Measurements from ENCODE around the gene KCNH1. TPM values are rescaled to one million over a fixed set of nuclear protein-coding genes. Genes with fewer than 3 reads are reported as not detected.

The KCNH1 gene
- total and polyA plus RNA-seq, 4 donors = 0.02 to 0.31 TPM; not detected in 2

DNA sequence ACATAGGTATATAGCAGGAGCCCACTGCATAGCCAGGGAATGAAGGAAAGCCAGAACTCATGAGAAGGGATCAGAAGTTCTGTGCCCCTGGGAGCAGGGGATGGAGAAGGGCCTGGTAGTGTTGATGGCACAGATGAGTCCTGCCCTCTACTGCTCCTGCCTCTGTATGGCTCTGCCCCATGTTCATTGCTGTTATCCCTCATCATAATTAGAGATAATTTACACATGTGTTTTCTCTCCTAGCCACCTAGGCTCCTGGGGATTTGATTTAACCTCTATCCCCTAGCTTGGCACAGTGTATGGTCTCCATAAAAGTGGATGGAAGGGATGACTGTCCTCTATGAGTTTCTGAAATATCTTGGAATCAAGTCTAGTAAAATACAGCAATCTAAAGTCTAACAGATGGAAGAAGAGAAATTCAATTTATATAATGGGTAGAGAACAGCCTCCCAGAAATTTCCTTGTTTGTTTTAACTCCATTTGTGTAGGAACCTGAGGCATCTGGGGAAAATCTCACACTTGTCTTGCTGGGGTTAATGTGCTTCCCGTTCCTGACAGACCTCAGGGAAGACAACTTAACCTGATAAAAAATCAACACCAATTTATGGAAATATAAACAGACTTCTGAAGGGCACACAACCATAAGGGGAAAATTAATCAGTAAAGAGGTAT, 411.4 kb downstream of the KCNH1 start:
- 39 to 75% methylated on average over 1 of the region's 1 CpG for WGBS, 2 donors
- no peak for ATAC-seq (ENCODE audit: insufficient read depth, low FRiP score)
- Histone ChIP-seq H3K4me3 (no peak overlapping the region), H3K4me1 (ENCODE audit: control insufficient read depth in 5 of 5, insufficient read depth in 5 of 5, low read length in 5 of 5) (no peaks in the 10 kb centered on the region), H3K9me3 (ENCODE audit: control insufficient read depth in 4 of 4, insufficient read depth in 3 of 4, low read length in 3 of 4) (no peaks in the 10 kb centered on the region), H3K27me3 (ENCODE audit: control insufficient read depth in 3 of 3, insufficient read depth in 3 of 3, low read length in 2 of 3) (no peaks in the 10 kb centered on the region), H3K27ac (ENCODE audit: low read depth in 1 of 2, low read length in 1 of 2) (no peak overlapping the region), H3K36me3 (ENCODE audit: control insufficient read depth in 4 of 4, insufficient read depth in 4 of 4, low read length in 4 of 4) (no peaks in the 10 kb centered on the region), H3K9ac (ENCODE audit: insufficient read depth in 1 of 2, low read length in 2 of 2) (no peak overlapping the region)
- DNase-seq = no peak
- TF ChIP-seq, protein P1, sequence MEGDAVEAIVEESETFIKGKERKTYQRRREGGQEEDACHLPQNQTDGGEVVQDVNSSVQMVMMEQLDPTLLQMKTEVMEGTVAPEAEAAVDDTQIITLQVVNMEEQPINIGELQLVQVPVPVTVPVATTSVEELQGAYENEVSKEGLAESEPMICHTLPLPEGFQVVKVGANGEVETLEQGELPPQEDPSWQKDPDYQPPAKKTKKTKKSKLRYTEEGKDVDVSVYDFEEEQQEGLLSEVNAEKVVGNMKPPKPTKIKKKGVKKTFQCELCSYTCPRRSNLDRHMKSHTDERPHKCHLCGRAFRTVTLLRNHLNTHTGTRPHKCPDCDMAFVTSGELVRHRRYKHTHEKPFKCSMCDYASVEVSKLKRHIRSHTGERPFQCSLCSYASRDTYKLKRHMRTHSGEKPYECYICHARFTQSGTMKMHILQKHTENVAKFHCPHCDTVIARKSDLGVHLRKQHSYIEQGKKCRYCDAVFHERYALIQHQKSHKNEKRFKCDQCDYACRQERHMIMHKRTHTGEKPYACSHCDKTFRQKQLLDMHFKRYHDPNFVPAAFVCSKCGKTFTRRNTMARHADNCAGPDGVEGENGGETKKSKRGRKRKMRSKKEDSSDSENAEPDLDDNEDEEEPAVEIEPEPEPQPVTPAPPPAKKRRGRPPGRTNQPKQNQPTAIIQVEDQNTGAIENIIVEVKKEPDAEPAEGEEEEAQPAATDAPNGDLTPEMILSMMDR (IDR thresholded peaks at IDR 0.05; ENCODE audit: control extremely low read depth, extremely low read depth) = no peak

DNA sequence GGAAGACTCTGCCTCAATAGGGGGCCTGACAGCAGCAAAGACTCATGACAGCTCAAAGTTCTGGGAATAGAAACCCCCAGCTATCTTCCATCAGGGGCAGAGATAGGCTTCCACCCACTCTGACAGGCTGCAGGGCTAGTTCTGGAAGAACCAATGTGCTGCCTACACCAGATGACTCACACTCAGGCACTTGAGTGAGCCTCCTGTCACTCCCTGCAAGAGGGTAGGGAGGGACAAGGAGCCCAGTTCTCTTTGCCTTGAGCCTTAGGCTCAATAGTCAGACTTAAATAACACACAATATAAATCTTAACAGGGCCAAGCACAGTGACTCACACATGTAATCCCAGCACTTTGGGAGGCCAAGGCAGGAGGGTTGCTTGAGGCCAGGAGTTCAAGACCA, 418.9 kb downstream of the KCNH1 start:
- DNase-seq = no peak
- no peak for ATAC-seq (ENCODE audit: insufficient read depth, low FRiP score)
- no peak overlapping the region for H3K27ac ChIP-seq (ENCODE audit: low read depth in 1 of 2, low read length in 1 of 2)
- no peak overlapping the region for H3K4me3 ChIP-seq
- no peaks in the 10 kb centered on the region for H3K4me1 ChIP-seq (ENCODE audit: control insufficient read depth in 5 of 5, insufficient read depth in 5 of 5, low read length in 5 of 5)
- no peaks in the 10 kb centered on the region for H3K27me3 ChIP-seq (ENCODE audit: control insufficient read depth in 3 of 3, insufficient read depth in 3 of 3, low read length in 2 of 3)
- TF ChIP-seq, protein P1 (IDR thresholded peaks at IDR 0.05; ENCODE audit: control extremely low read depth, extremely low read depth) = no peak
- H3K9me3 ChIP-seq (ENCODE audit: control insufficient read depth in 4 of 4, insufficient read depth in 3 of 4, low read length in 3 of 4) = no peaks in the 10 kb centered on the region
- H3K9ac ChIP-seq (ENCODE audit: insufficient read depth in 1 of 2, low read length in 2 of 2) = no peak overlapping the region
- no peaks in the 10 kb centered on the region for H3K36me3 ChIP-seq (ENCODE audit: control insufficient read depth in 4 of 4, insufficient read depth in 4 of 4, low read length in 4 of 4)

DNA sequence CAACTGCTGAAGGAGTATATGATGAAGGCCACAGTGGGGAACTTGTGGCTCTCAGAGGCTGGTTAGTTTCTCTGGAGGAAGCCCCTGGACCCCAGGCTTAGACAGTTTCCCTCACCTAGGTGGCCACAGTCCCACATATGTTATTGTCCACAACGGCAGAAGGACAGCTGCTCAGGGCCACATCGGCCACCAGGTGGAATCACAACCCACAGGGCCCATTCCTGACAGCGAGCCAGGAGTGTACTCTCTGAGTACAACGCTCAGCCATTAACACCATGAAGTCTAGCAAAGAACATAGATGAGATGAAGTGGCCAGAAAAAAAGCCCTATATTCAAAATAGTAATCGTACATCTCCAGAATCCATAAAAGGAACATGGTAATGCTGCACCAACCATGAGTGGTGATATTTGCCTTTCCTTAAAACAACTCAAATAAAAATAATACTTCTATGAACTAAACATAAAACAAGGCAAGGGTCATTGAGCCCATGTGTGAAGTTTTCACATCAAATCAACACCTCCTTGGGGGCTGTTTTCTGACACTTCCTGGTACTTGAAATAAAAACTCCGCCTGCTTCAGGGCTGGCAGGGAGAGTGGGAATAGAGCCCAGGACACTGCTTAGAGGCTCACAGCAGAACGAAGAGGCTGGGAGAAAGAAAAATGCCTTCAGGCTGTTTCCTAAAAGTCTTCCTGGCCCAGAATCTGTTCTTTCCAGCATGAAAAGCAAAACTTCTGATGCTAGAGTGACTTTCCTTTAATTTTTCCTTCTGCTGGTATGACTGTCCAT, 421.9 kb downstream of the KCNH1 start:
- no peak overlapping the region for H3K27ac ChIP-seq (ENCODE audit: low read depth in 1 of 2, low read length in 1 of 2)
- no peak for DNase-seq
- H3K36me3 ChIP-seq (ENCODE audit: control insufficient read depth in 4 of 4, insufficient read depth in 4 of 4, low read length in 4 of 4) = no peaks in the 10 kb centered on the region
- no peak overlapping the region for H3K9ac ChIP-seq (ENCODE audit: insufficient read depth in 1 of 2, low read length in 2 of 2)
- TF ChIP-seq, protein P1 (IDR thresholded peaks at IDR 0.05; ENCODE audit: control extremely low read depth, extremely low read depth) = no peak
- no peaks in the 10 kb centered on the region for H3K4me1 ChIP-seq (ENCODE audit: control insufficient read depth in 5 of 5, insufficient read depth in 5 of 5, low read length in 5 of 5)
- 61 to 78% methylated on average over 7 of the region's 7 CpGs for WGBS, 2 donors
- no peaks in the 10 kb centered on the region for H3K9me3 ChIP-seq (ENCODE audit: control insufficient read depth in 4 of 4, insufficient read depth in 3 of 4, low read length in 3 of 4)
- no peaks in the 10 kb centered on the region for H3K27me3 ChIP-seq (ENCODE audit: control insufficient read depth in 3 of 3, insufficient read depth in 3 of 3, low read length in 2 of 3)
- H3K4me3 ChIP-seq = no peak overlapping the region
- no peak for ATAC-seq (ENCODE audit: insufficient read depth, low FRiP score)

Data from lung (tissue), 12 donors.